ENCODE results near the gene TMED3. TPM values are rescaled to one million over a fixed set of nuclear protein-coding genes. Genes with fewer than 3 reads are reported as not detected.

Gene TMED3
- total RNA-seq: 99.9 and 120 TPM in 2 replicates

DNA sequence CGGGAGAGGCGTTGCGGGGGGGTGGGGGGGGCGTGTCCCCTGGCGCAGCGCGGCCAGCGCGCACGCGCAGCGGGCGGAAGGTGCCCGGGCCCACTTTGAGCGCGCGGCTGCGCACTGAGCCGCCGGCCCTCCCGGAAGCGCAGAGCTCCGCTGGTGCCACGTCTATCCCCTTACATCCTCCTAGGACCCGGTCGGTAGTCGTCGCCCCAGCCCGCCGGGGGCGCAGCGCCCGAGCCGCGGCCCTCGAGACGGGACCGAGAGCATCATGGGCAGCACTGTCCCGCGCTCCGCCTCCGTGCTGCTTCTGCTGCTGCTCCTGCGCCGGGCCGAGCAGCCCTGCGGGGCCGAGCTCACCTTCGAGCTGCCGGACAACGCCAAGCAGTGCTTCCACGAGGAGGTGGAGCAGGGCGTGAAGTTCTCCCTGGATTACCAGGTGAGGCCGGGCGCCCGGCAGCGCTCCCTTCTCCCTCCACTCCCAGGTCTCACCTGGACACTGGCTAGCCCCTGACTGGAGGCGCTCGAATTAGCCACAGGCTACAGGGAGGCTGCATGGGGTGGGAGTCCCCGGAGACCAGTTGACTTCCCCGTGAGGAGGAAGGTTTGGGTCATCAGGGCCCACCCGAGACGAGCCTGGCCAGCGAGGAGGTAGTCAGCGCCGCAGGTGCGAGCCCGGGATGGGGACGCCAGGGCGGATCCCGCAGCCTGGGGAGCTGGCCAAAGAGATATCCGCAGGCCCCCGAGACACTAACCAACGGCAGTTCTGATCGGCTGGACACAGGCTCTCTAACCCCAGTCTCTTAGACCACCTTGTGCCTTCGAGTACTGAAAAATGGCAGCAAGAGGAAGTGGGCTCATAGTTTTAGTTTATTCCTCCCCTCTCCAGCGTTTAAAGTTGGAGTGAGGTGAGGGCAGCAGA, at the start of gene TMED3:
TMED3 (plus strand) TSS at position 128 of the 916 bp plus-strand sequence; CDS start at position 266, 138 bp downstream.
- TF ChIP-seq, protein P1, sequence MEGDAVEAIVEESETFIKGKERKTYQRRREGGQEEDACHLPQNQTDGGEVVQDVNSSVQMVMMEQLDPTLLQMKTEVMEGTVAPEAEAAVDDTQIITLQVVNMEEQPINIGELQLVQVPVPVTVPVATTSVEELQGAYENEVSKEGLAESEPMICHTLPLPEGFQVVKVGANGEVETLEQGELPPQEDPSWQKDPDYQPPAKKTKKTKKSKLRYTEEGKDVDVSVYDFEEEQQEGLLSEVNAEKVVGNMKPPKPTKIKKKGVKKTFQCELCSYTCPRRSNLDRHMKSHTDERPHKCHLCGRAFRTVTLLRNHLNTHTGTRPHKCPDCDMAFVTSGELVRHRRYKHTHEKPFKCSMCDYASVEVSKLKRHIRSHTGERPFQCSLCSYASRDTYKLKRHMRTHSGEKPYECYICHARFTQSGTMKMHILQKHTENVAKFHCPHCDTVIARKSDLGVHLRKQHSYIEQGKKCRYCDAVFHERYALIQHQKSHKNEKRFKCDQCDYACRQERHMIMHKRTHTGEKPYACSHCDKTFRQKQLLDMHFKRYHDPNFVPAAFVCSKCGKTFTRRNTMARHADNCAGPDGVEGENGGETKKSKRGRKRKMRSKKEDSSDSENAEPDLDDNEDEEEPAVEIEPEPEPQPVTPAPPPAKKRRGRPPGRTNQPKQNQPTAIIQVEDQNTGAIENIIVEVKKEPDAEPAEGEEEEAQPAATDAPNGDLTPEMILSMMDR (IDR thresholded peaks at IDR 0.05; ENCODE audit: insufficient read depth, low read length, severe bottlenecking): peak; percentile 28
- DNase-seq (ENCODE audit: low read depth) (peak; percentile 71), FAIRE-seq (no peak)
- Histone ChIP-seq H3K4me3 (ENCODE audit: low read depth, low read length) (peak within 1 kb of the TSS; percentile 74), H3K36me3 (ENCODE audit: control insufficient read depth, insufficient read depth, low read length) (peaks cover 11% of the 10 kb centered on the region), H3K27me3 (ENCODE audit: control insufficient read depth, insufficient read depth, low read length) (no peaks in the 10 kb centered on the region)

DNA sequence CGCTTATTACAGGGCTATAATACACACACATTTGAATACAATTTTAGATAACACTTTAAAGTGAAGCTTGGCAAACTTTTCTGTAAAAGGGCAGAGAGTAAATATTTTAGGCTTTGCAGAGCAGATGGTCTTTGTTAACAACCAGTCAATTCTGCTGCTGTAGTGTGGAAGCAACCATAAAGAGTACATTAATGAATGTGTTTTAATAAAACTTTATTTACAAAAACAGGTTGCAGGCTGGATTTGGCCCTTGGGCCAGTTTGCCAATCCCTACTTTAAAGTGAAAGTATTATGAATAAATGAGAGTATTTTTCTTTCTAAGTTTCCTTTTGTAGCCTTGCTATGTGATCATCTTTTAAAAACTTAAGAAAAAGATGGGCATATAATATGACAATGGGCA, 49.1 kb upstream of the TMED3 start:
- TF ChIP-seq, protein P1 (IDR thresholded peaks at IDR 0.05; ENCODE audit: insufficient read depth, low read length, severe bottlenecking): no peak
- no peak for DNase-seq (ENCODE audit: low read depth)

GRCh38 chr15:79265167-79265566, 45.7 kb upstream of the TMED3 start:
- FAIRE-seq (no peak), DNase-seq (ENCODE audit: low read depth) (peak; percentile 15)
- TF ChIP-seq, protein P1 (IDR thresholded peaks at IDR 0.05; ENCODE audit: insufficient read depth, low read length, severe bottlenecking): no peak
- peaks cover 2% of the 10 kb centered on the region for H3K27me3 ChIP-seq (ENCODE audit: control insufficient read depth, insufficient read depth, low read length)
- no peaks in the 10 kb centered on the region for H3K36me3 ChIP-seq (ENCODE audit: control insufficient read depth, insufficient read depth, low read length)
- no peak overlapping the region for H3K4me3 ChIP-seq (ENCODE audit: low read depth, low read length)

More for the DNA sequence above, 49.1 kb upstream of the TMED3 start:
- H3K36me3 ChIP-seq (ENCODE audit: control insufficient read depth, insufficient read depth, low read length): no peaks in the 10 kb centered on the region
- no peak for FAIRE-seq
- H3K27me3 ChIP-seq (ENCODE audit: control insufficient read depth, insufficient read depth, low read length): peaks cover 2% of the 10 kb centered on the region
- no peak overlapping the region for H3K4me3 ChIP-seq (ENCODE audit: low read depth, low read length)

GRCh38 chr15:79265987-79266579, 44.8 kb upstream of the TMED3 start:
- no peaks in the 10 kb centered on the region for H3K27me3 ChIP-seq (ENCODE audit: control insufficient read depth, insufficient read depth, low read length)
- H3K36me3 ChIP-seq (ENCODE audit: control insufficient read depth, insufficient read depth, low read length): no peaks in the 10 kb centered on the region
- no peak for FAIRE-seq
- no peak overlapping the region for H3K4me3 ChIP-seq (ENCODE audit: low read depth, low read length)
- DNase-seq (ENCODE audit: low read depth): no peak
- TF ChIP-seq, protein P1 (IDR thresholded peaks at IDR 0.05; ENCODE audit: insufficient read depth, low read length, severe bottlenecking): no peak

- DNase-seq (ENCODE audit: low read depth) (no peak), FAIRE-seq (no peak)
- TF ChIP-seq, protein P1 (IDR thresholded peaks at IDR 0.05; ENCODE audit: insufficient read depth, low read length, severe bottlenecking): no peak
- Histone ChIP-seq H3K27me3 (ENCODE audit: control insufficient read depth, insufficient read depth, low read length) (peaks cover 12% of the 10 kb centered on the region), H3K36me3 (ENCODE audit: control insufficient read depth, insufficient read depth, low read length) (no peaks in the 10 kb centered on the region), H3K4me3 (ENCODE audit: low read depth, low read length) (no peak within 1 kb of the TSS)
Observed at GRCh38 chr15:79282371-79283251, 28.3 kb upstream of the TMED3 start, which contains the start of gene ANKRD34C. Gene ANKRD34C, plus strand, starts transcription at chr15:79282722. Its CDS starts 10,563 bp downstream, at chr15:79293285.

Measured in bronchial epithelial cell (primary cell).